HG03196 (cell line): Measurements from ENCODE around the gene PDE4B.
A peak's percentile ranks its signal among the peaks of the same experiment; 100 is the strongest.
"Not testable (repeated sequence)": the region's sequence is repeated elsewhere in the genome, so short reads cannot be mapped to it uniquely, and the experiment has no call there.

Experiments
- ATAC-seq: cut with Tn5 transposase; IDR thresholded peaks from one replicate; pipeline ENCODE4 v1.9.1; 2021; ENCODE audit not compliant: unreplicated experiment

PDE4B gene

GRCh38 chr1:66300280-66300971 is 507.7 kb downstream of the PDE4B start:
- no peak for ATAC-seq

GRCh38 chr1:66300972-66301451 is 508.3 kb downstream of the PDE4B start:
- ATAC-seq, result peak; percentile 73

GRCh38 chr1:66302184-66302742 is 509.6 kb downstream of the PDE4B start:
- no peak for ATAC-seq

- ATAC-seq, result no peak
Observed at GRCh38 chr1:66302815-66303214, 510.1 kb downstream of the PDE4B start.

GRCh38 chr1:66303646-66304045 is 511.0 kb downstream of the PDE4B start:
- ATAC-seq, result no peak

GRCh38 chr1:66304128-66304527 is 511.4 kb downstream of the PDE4B start:
- no peak for ATAC-seq

GRCh38 chr1:66305927-66306326 is 513.2 kb downstream of the PDE4B start:
- ATAC-seq, result no peak

GRCh38 chr1:66309006-66309741 is 516.5 kb downstream of the PDE4B start:
- no peak for ATAC-seq

GRCh38 chr1:66311092-66311491 is 518.4 kb downstream of the PDE4B start:
- no peak for ATAC-seq

GRCh38 chr1:66311628-66312027 is 518.9 kb downstream of the PDE4B start:
- no peak for ATAC-seq

GRCh38 chr1:66312271-66312990 is 519.7 kb downstream of the PDE4B start:
- no peak for ATAC-seq

- ATAC-seq, result no peak
Observed at GRCh38 chr1:66313429-66313828, 520.7 kb downstream of the PDE4B start.

GRCh38 chr1:66315671-66316070 is 523.0 kb downstream of the PDE4B start:
- no peak for ATAC-seq

GRCh38 chr1:66316464-66317247 is 524.0 kb downstream of the PDE4B start:
- no peak for ATAC-seq

GRCh38 chr1:66317248-66317515 is 524.5 kb downstream of the PDE4B start:
- no peak for ATAC-seq

GRCh38 chr1:66320231-66320630 is 527.5 kb downstream of the PDE4B start:
- no peak for ATAC-seq

GRCh38 chr1:66322462-66322861 is 529.8 kb downstream of the PDE4B start:
- ATAC-seq, result not testable (repeated sequence)

GRCh38 chr1:66323958-66324625 is 531.4 kb downstream of the PDE4B start:
- ATAC-seq, result no peak

GRCh38 chr1:66325594-66326380 is 533.1 kb downstream of the PDE4B start:
- no peak for ATAC-seq

- no peak for ATAC-seq
Observed at GRCh38 chr1:66326867-66327266, 534.2 kb downstream of the PDE4B start.
